GM12873 (cell line): ENCODE data around the gene SETD3.

Experiments used
- CTCF ChIP-seq: IDR thresholded peaks from 2 replicates; pipeline ENCODE4 v1.5.1; 2012; ENCODE audit warnings: low read depth, mild to moderate bottlenecking, moderate library complexity, low read length, control low read depth; ENCODE audit not compliant: insufficient read depth; ENCODE audit errors: missing control alignments

The SETD3 gene

GRCh38 chr14:99360774-99361595 is 119.7 kb downstream of the SETD3 start:
- no peak for TF ChIP-seq CTCF

GRCh38 chr14:99359906-99360305 is 120.8 kb downstream of the SETD3 start:
- TF ChIP-seq CTCF, result no peak

GRCh38 chr14:99357916-99358390 is 122.7 kb downstream of the SETD3 start:
- TF ChIP-seq CTCF, result no peak

- TF ChIP-seq CTCF, result no peak
Measured at GRCh38 chr14:99357151-99357915, 123.3 kb downstream of the SETD3 start.

GRCh38 chr14:99356031-99356608 is 124.5 kb downstream of the SETD3 start:
- no peak for TF ChIP-seq CTCF

- TF ChIP-seq CTCF, result no peak
Measured at GRCh38 chr14:99354166-99354875, 126.3 kb downstream of the SETD3 start.
